ENCODE measurements around the gene PCSK1.

The PCSK1 gene

GRCh38 chr5:96408210-96408777 is 24.8 kb downstream of the PCSK1 start:
- Histone ChIP-seq H3K4ac (ENCODE audit: low read depth in 1 of 2, low read length in 2 of 2) (no peak overlapping the region), H3K9ac (ENCODE audit: low read length) (peak overlapping the region; percentile 79), H3K9me3 (ENCODE audit: control insufficient read depth, low read length) (no peaks in the 10 kb centered on the region), H2BK15ac (ENCODE audit: low read depth, poor library complexity, severe bottlenecking) (no peak overlapping the region), H3K27ac (ENCODE audit: low read length, poor library complexity, severe bottlenecking) (no peak overlapping the region), H3K36me3 (ENCODE audit: control insufficient read depth in 1 of 2, insufficient read depth in 2 of 2, low read depth in 1 of 2, low read length in 2 of 2) (no peaks in the 10 kb centered on the region), H3K4me2 (ENCODE audit: low read length, poor library complexity, severe bottlenecking) (no peak overlapping the region), H3K27me3 (ENCODE audit: control insufficient read depth in 1 of 2, insufficient read depth in 1 of 2, low read length in 2 of 2) (peaks cover 0 to 3% of the 10 kb centered on the region in 2 experiments), H2AFZ (ENCODE audit: low read depth, low read length) (no peak overlapping the region), H2BK12ac (ENCODE audit: low read length in 2 of 2) (no peak overlapping the region), H2BK5ac (ENCODE audit: low read depth, low read length, poor library complexity, severe bottlenecking) (no peak overlapping the region), H4K8ac (ENCODE audit: low read length) (no peak overlapping the region), H3K4me1 (ENCODE audit: control insufficient read depth, insufficient read depth, low read depth, low read length) (no peaks in the 10 kb centered on the region), H2AK5ac (ENCODE audit: low read length, severe bottlenecking) (no peak overlapping the region), H3K4me3 (ENCODE audit: insufficient read depth in 1 of 2, low read depth in 1 of 2, low read length in 2 of 2) (peak overlapping the region in 1 of 2 experiments; percentile 43), H3K14ac (ENCODE audit: low read length in 2 of 2) (peak overlapping the region in 1 of 2 experiments; percentile 92), H3K23ac (ENCODE audit: low read length in 2 of 2) (peak overlapping the region in 1 of 2 experiments; percentile 64), H3K79me1 (replicated peaks; ENCODE audit: low read length, poor library complexity, severe bottlenecking) (no peaks in the 10 kb centered on the region), H3K18ac (ENCODE audit: low read depth in 1 of 2, low read length in 2 of 2) (no peak overlapping the region), H2BK120ac (ENCODE audit: low read depth, low read length) (no peak overlapping the region), H4K91ac (ENCODE audit: low read length) (no peak overlapping the region)
- 77% methylated on average over 13 of the region's 13 CpGs for WGBS
- DNase-seq = no peak

- no peak overlapping the region for H3K4me2 ChIP-seq (ENCODE audit: low read length, poor library complexity, severe bottlenecking)
- no peak overlapping the region for H2AK5ac ChIP-seq (ENCODE audit: low read length, severe bottlenecking)
- no peak overlapping the region for H3K18ac ChIP-seq (ENCODE audit: low read depth in 1 of 2, low read length in 2 of 2)
- H3K9ac ChIP-seq (ENCODE audit: low read length) = peak overlapping the region; percentile 79
- H3K36me3 ChIP-seq (ENCODE audit: control insufficient read depth in 1 of 2, insufficient read depth in 2 of 2, low read depth in 1 of 2, low read length in 2 of 2) = no peaks in the 10 kb centered on the region
- H3K27ac ChIP-seq (ENCODE audit: low read length, poor library complexity, severe bottlenecking) = no peak overlapping the region
- no peak overlapping the region for H4K91ac ChIP-seq (ENCODE audit: low read length)
- no peak overlapping the region for H2BK120ac ChIP-seq (ENCODE audit: low read depth, low read length)
- H3K9me3 ChIP-seq (ENCODE audit: control insufficient read depth, low read length) = no peaks in the 10 kb centered on the region
- no peak overlapping the region for H2BK12ac ChIP-seq (ENCODE audit: low read length in 2 of 2)
- DNase-seq = no peak
- H3K4ac ChIP-seq (ENCODE audit: low read depth in 1 of 2, low read length in 2 of 2) = no peak overlapping the region
- no peak overlapping the region for H4K8ac ChIP-seq (ENCODE audit: low read length)
- H3K14ac ChIP-seq (ENCODE audit: low read length in 2 of 2) = no peak overlapping the region
- H3K4me3 ChIP-seq (ENCODE audit: insufficient read depth in 1 of 2, low read depth in 1 of 2, low read length in 2 of 2) = no peak overlapping the region
- H3K4me1 ChIP-seq (ENCODE audit: control insufficient read depth, insufficient read depth, low read depth, low read length) = no peaks in the 10 kb centered on the region
- H2BK15ac ChIP-seq (ENCODE audit: low read depth, poor library complexity, severe bottlenecking) = no peak overlapping the region
- no peaks in the 10 kb centered on the region for H3K79me1 ChIP-seq (replicated peaks; ENCODE audit: low read length, poor library complexity, severe bottlenecking)
- H3K23ac ChIP-seq (ENCODE audit: low read length in 2 of 2) = no peak overlapping the region
- no peak overlapping the region for H2AFZ ChIP-seq (ENCODE audit: low read depth, low read length)
- H2BK5ac ChIP-seq (ENCODE audit: low read depth, low read length, poor library complexity, severe bottlenecking) = no peak overlapping the region
- peaks cover 0 to 3% of the 10 kb centered on the region in 2 experiments for H3K27me3 ChIP-seq (ENCODE audit: control insufficient read depth in 1 of 2, insufficient read depth in 1 of 2, low read length in 2 of 2)
Observed at GRCh38 chr5:96407436-96407835, 25.6 kb downstream of the PCSK1 start.

GRCh38 chr5:96404191-96404867 is 28.7 kb downstream of the PCSK1 start:
- Histone ChIP-seq H3K9me3 (ENCODE audit: control insufficient read depth, low read length) (no peaks in the 10 kb centered on the region), H2BK120ac (ENCODE audit: low read depth, low read length) (no peak overlapping the region), H2BK15ac (ENCODE audit: low read depth, poor library complexity, severe bottlenecking) (no peak overlapping the region), H2AFZ (ENCODE audit: low read depth, low read length) (no peak overlapping the region), H3K27ac (ENCODE audit: low read length, poor library complexity, severe bottlenecking) (no peak overlapping the region), H3K4me3 (ENCODE audit: insufficient read depth in 1 of 2, low read depth in 1 of 2, low read length in 2 of 2) (no peak overlapping the region), H2BK12ac (ENCODE audit: low read length in 2 of 2) (no peak overlapping the region), H4K91ac (ENCODE audit: low read length) (no peak overlapping the region), H4K8ac (ENCODE audit: low read length) (no peak overlapping the region), H3K79me1 (replicated peaks; ENCODE audit: low read length, poor library complexity, severe bottlenecking) (no peaks in the 10 kb centered on the region), H3K4me1 (ENCODE audit: control insufficient read depth, insufficient read depth, low read depth, low read length) (no peaks in the 10 kb centered on the region), H3K27me3 (ENCODE audit: control insufficient read depth in 1 of 2, insufficient read depth in 1 of 2, low read length in 2 of 2) (no peaks in the 10 kb centered on the region), H3K36me3 (ENCODE audit: control insufficient read depth in 1 of 2, insufficient read depth in 2 of 2, low read depth in 1 of 2, low read length in 2 of 2) (no peaks in the 10 kb centered on the region), H3K4ac (ENCODE audit: low read depth in 1 of 2, low read length in 2 of 2) (no peak overlapping the region), H3K14ac (ENCODE audit: low read length in 2 of 2) (no peak overlapping the region), H3K18ac (ENCODE audit: low read depth in 1 of 2, low read length in 2 of 2) (no peak overlapping the region), H3K23ac (ENCODE audit: low read length in 2 of 2) (no peak overlapping the region), H2AK5ac (ENCODE audit: low read length, severe bottlenecking) (no peak overlapping the region), H3K4me2 (ENCODE audit: low read length, poor library complexity, severe bottlenecking) (no peak overlapping the region), H2BK5ac (ENCODE audit: low read depth, low read length, poor library complexity, severe bottlenecking) (no peak overlapping the region), H3K9ac (ENCODE audit: low read length) (no peak overlapping the region)
- DNase-seq = no peak
- 98% methylated on average over 2 of the region's 3 CpGs for WGBS

- no peak overlapping the region for H3K4me3 ChIP-seq (ENCODE audit: insufficient read depth in 1 of 2, low read depth in 1 of 2, low read length in 2 of 2)
- no peaks in the 10 kb centered on the region for H3K27me3 ChIP-seq (ENCODE audit: control insufficient read depth in 1 of 2, insufficient read depth in 1 of 2, low read length in 2 of 2)
- no peak overlapping the region for H3K4me2 ChIP-seq (ENCODE audit: low read length, poor library complexity, severe bottlenecking)
- H2BK5ac ChIP-seq (ENCODE audit: low read depth, low read length, poor library complexity, severe bottlenecking) = no peak overlapping the region
- no peak overlapping the region for H2BK15ac ChIP-seq (ENCODE audit: low read depth, poor library complexity, severe bottlenecking)
- no peaks in the 10 kb centered on the region for H3K36me3 ChIP-seq (ENCODE audit: control insufficient read depth in 1 of 2, insufficient read depth in 2 of 2, low read depth in 1 of 2, low read length in 2 of 2)
- H3K9me3 ChIP-seq (ENCODE audit: control insufficient read depth, low read length) = no peaks in the 10 kb centered on the region
- WGBS = 93% methylated on average over 6 of the region's 6 CpGs
- H3K27ac ChIP-seq (ENCODE audit: low read length, poor library complexity, severe bottlenecking) = no peak overlapping the region
- H3K4me1 ChIP-seq (ENCODE audit: control insufficient read depth, insufficient read depth, low read depth, low read length) = no peaks in the 10 kb centered on the region
- H2BK120ac ChIP-seq (ENCODE audit: low read depth, low read length) = no peak overlapping the region
- no peak overlapping the region for H3K4ac ChIP-seq (ENCODE audit: low read depth in 1 of 2, low read length in 2 of 2)
- H2BK12ac ChIP-seq (ENCODE audit: low read length in 2 of 2) = no peak overlapping the region
- H3K23ac ChIP-seq (ENCODE audit: low read length in 2 of 2) = no peak overlapping the region
- no peak overlapping the region for H4K91ac ChIP-seq (ENCODE audit: low read length)
- no peak overlapping the region for H3K18ac ChIP-seq (ENCODE audit: low read depth in 1 of 2, low read length in 2 of 2)
- no peak overlapping the region for H3K9ac ChIP-seq (ENCODE audit: low read length)
- no peak for DNase-seq
- no peak overlapping the region for H3K14ac ChIP-seq (ENCODE audit: low read length in 2 of 2)
- no peak overlapping the region for H2AK5ac ChIP-seq (ENCODE audit: low read length, severe bottlenecking)
- no peaks in the 10 kb centered on the region for H3K79me1 ChIP-seq (replicated peaks; ENCODE audit: low read length, poor library complexity, severe bottlenecking)
- H2AFZ ChIP-seq (ENCODE audit: low read depth, low read length) = no peak overlapping the region
- no peak overlapping the region for H4K8ac ChIP-seq (ENCODE audit: low read length)
Observed at GRCh38 chr5:96402500-96402899, 30.5 kb downstream of the PCSK1 start.

Measured in mesenchymal stem cell (in vitro differentiated cells and primary cell).